Esophagus muscularis mucosa (tissue), 4 donors: ENCODE data around the gene TXNDC11. TPM values are rescaled to one million over a fixed set of nuclear protein-coding genes. Genes with fewer than 3 reads are reported as not detected.

Source experiments
- DNase-seq: peaks from one replicate; pipeline ENCODE4 v3.0.0-alpha.2; 2017; ENCODE audit errors: extremely low spot score
- H3K27ac ChIP-seq, 4 donors: fragments of 200-600 bp; sonication (generic); replicated peaks in 1 of 4; 1 replicate in 3 of 4; 2 replicates in 1 of 4; pipeline ENCODE4 v1.5.1; 2016 to 2019; ENCODE audit warnings: mild to moderate bottlenecking in 1 of 4
- H3K27me3 ChIP-seq, 4 donors: fragments of 200-600 bp; sonication (generic); one replicate each; pipeline versions ENCODE4 v1.5.1 to v1.6.0; 2016 to 2019
- H3K36me3 ChIP-seq, 4 donors: fragments of 200-600 bp; sonication (generic); one replicate each; pipeline ENCODE4 v1.5.1; 2016 to 2019
- H3K4me1 ChIP-seq, 4 donors: fragments of 200-600 bp; sonication (generic); one replicate each; pipeline ENCODE4 v1.5.1; 2016 to 2019
- H3K4me3 ChIP-seq, 4 donors: fragments of 200-600 bp; sonication (generic); 1 replicate in 2 of 4; 2 replicates in 2 of 4; pipeline ENCODE4 v1.5.1; 2016 to 2019; ENCODE audit warnings: mild to moderate bottlenecking in 4 of 4, moderate library complexity in 1 of 4
- H3K9me3 ChIP-seq, 4 donors: fragments of 200-600 bp; sonication (generic); 1 replicate in 3 of 4; 2 replicates in 1 of 4; pipeline ENCODE4 v1.5.1; 2016 to 2019
- EP300 ChIP-seq: sonication (generic); formaldehyde crosslinking; IDR thresholded peaks from one replicate; pipeline ENCODE4 v1.6.1; 2017; ENCODE audit warnings: antibody characterized with exemption
- POLR2A ChIP-seq: fragments of 450-650 bp; IDR thresholded peaks from one replicate; pipeline ENCODE4 v1.6.1; 2017; ENCODE audit warnings: antibody characterized with exemption, moderate library complexity, mild to moderate bottlenecking, low read depth
- POLR2AphosphoS5 ChIP-seq, 2 donors: sonication (generic); formaldehyde crosslinking; IDR thresholded peaks; one replicate each; pipeline ENCODE4 v1.6.1; 2017; ENCODE audit warnings: antibody characterized with exemption in 2 of 2
- WGBS: methylation state at CpG from one replicate; pipeline ENCODE4 v1.1.5; 2018; 5-methylcytosine and 5-hydroxymethylcytosine counted together
- intact Hi-C: fragments of 100-400 bp; cut with DNase I; formaldehyde crosslinking; loops from one replicate; pipeline ENCODE4 v1.15.1; 2023
- total RNA-seq, 4 donors: library from RNA; depleted of rRNA; stranded (reverse); fragments of >200 nt; gene quantifications; one replicate each; pipeline versions ENCODE4 v1.1.0 to v1.2.1, GENCODE V29; 2016
- TF ChIP-seq, protein P1 (sequence below), 3 experiments: fragments of 200-600 bp in 2 of 3; fragments of 450-650 bp in 1 of 3; sonication (generic) in 2 of 3; IDR thresholded peaks; one replicate each; pipeline ENCODE4 v1.5.1; 2017 to 2019; ENCODE audit warnings: antibody characterized with exemption in 3 of 3, mild to moderate bottlenecking in 2 of 3, moderate library complexity in 1 of 3

TXNDC11 gene
- total RNA-seq, 4 donors from 2014 or later: 32.4 to 47.2 (median 38.2) TPM

DNA sequence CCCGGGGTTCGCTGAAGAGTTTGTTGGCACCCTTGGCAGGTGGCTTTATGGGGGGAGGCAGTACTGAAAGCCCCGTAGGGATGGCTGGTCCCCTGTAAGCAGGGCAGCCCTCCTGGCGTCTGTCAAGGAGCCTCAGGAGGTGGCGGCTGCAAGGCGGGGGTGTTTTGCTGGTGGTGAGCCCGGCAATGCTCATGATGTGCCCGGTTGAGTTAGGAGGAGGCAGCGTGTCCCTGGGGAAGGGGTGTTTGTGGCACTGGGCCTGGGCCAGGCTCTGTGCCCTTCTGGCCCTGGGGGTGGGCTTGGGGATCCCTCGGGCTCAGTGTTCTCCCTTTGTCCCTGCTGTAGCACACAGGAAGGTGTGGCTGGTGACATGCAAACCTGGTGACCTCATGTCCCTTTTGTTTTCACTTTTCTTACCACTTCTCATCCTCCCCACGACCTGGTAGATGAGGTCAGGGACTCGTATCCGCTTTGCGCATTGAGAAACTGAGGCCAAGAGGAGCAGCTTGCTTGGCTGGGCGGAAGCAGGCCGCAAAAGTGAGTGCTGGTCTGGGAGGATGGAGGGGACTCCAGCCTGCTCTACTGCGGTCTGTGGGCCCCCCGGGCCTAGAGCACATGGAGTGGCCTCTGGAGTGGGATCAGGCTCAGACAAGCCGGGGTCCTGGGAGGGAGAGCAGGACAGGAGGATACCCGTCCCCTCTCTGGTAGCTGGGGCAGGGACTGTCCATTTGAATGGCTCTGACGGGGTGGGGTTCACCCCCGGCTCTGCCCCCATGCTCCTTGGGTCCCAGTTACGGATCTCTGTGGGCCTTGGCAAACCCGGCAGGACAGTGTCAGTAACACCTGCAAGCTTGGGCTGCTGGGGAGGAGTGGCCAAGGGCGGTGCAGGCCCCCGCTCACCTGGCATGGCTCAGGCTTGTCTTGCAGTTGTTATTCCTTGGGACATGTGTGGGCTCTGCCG, 72.2 kb downstream of the TXNDC11 start:
- peaks cover 69 to 74% (median 71%) of the 10 kb centered on the region in 4 donors for H3K4me1 ChIP-seq
- H3K9me3 ChIP-seq: no peaks in the 10 kb centered on the region
- 65% methylated on average over 11 of the region's 27 CpGs for WGBS
- TF ChIP-seq EP300 (no peak), POLR2A (no peak), POLR2AphosphoS5 (IDR thresholded peaks at IDR 0.05) (no peak)
- TF ChIP-seq, protein P1, sequence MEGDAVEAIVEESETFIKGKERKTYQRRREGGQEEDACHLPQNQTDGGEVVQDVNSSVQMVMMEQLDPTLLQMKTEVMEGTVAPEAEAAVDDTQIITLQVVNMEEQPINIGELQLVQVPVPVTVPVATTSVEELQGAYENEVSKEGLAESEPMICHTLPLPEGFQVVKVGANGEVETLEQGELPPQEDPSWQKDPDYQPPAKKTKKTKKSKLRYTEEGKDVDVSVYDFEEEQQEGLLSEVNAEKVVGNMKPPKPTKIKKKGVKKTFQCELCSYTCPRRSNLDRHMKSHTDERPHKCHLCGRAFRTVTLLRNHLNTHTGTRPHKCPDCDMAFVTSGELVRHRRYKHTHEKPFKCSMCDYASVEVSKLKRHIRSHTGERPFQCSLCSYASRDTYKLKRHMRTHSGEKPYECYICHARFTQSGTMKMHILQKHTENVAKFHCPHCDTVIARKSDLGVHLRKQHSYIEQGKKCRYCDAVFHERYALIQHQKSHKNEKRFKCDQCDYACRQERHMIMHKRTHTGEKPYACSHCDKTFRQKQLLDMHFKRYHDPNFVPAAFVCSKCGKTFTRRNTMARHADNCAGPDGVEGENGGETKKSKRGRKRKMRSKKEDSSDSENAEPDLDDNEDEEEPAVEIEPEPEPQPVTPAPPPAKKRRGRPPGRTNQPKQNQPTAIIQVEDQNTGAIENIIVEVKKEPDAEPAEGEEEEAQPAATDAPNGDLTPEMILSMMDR (IDR thresholded peaks at IDR 0.05): no peak
- intact Hi-C loops: loop anchor here (10.0 kb wide), 1 partner anchor 64 kb away; no protein-coding TSS in a partner anchor
- H3K27ac ChIP-seq: peak overlapping the region; percentile 78 to 85 (median 84)
- DNase-seq: no peak
- no peaks in the 10 kb centered on the region for H3K27me3 ChIP-seq
- H3K4me3 ChIP-seq: peak overlapping the region; percentile 73 to 99 (median 96)
- H3K36me3 ChIP-seq: peaks cover 0 to under 1% (median under 1%) of the 10 kb centered on the region in 4 donors

- peaks cover 64 to 68% (median 65%) of the 10 kb centered on the region in 4 donors for H3K4me1 ChIP-seq
- 50% methylated on average over 7 of the region's 22 CpGs for WGBS
Measured at GRCh38 chr16:11669380-11670146, 73.1 kb downstream of the TXNDC11 start.

GRCh38 chr16:11668623-11669379, 73.9 kb downstream of the TXNDC11 start:
- Histone ChIP-seq H3K9me3 (no peaks in the 10 kb centered on the region), H3K27me3 (no peaks in the 10 kb centered on the region), H3K4me3 (peak overlapping the region; percentile 73 to 99 (median 96)), H3K4me1 (peaks cover 56 to 61% (median 57%) of the 10 kb centered on the region in 4 donors), H3K36me3 (no peaks in the 10 kb centered on the region), H3K27ac (peak overlapping the region; percentile 78 to 85 (median 84))
- WGBS: 0% methylated on average over 13 of the region's 97 CpGs
- no peak for TF ChIP-seq POLR2A
- TF ChIP-seq, protein P1 (IDR thresholded peaks at IDR 0.05): no peak
- no peak for TF ChIP-seq POLR2AphosphoS5 (IDR thresholded peaks at IDR 0.05)
- TF ChIP-seq EP300: no peak
- intact Hi-C loops: loop anchor here (10.0 kb wide), 1 partner anchor 724 kb away; the partner anchor contains the start of genes CLEC16A and DEXI
- no peak for DNase-seq

More at GRCh38 chr16:11669380-11670146, 73.1 kb downstream of the TXNDC11 start:
- Histone ChIP-seq H3K27ac (peak overlapping the region; percentile 78 to 85 (median 84)), H3K36me3 (no peaks in the 10 kb centered on the region), H3K27me3 (no peaks in the 10 kb centered on the region), H3K4me3 (peak overlapping the region; percentile 73 to 99 (median 96)), H3K9me3 (no peaks in the 10 kb centered on the region)
- intact Hi-C loops: loop anchor here (10.0 kb wide), 2 partner anchors 65 to 725 kb away; partner anchors contain the start of genes CLEC16A and DEXI
- no peak for TF ChIP-seq EP300
- peak; percentile 6 to 10 for TF ChIP-seq POLR2AphosphoS5 (IDR thresholded peaks at IDR 0.05)
- no peak for DNase-seq

GRCh38 chr16:11667824-11668622, 74.6 kb downstream of the TXNDC11 start, which contains the start of gene SNN:
TSS of gene SNN (plus strand) at chr16:11668455. CDS start at chr16:11676060, 7,605 bp downstream.
- peak; percentile 93 for DNase-seq
- Histone ChIP-seq H3K4me3 (peak within 1 kb of the TSS; percentile 73 to 99 (median 96)), H3K9me3 (no peaks in the 10 kb centered on the region), H3K4me1 (peaks cover 49 to 53% (median 50%) of the 10 kb centered on the region in 4 donors), H3K27me3 (no peaks in the 10 kb centered on the region), H3K36me3 (no peaks in the 10 kb centered on the region), H3K27ac (peak within 1 kb of the TSS; percentile 78 to 85 (median 84))
- WGBS: 11% methylated on average over 32 of the region's 93 CpGs
- intact Hi-C loops: loop anchor here (10.0 kb wide), 1 partner anchor 723 kb away; the partner anchor contains the start of genes CLEC16A and DEXI
- TF ChIP-seq POLR2A (no peak), EP300 (no peak), POLR2AphosphoS5 (IDR thresholded peaks at IDR 0.05) (no peak)
- TF ChIP-seq, protein P1 (IDR thresholded peaks at IDR 0.05): no peak
